ENCODE data around the gene GJE1.
A peak's percentile ranks its signal among the peaks of the same experiment; 100 is the strongest.
"Not testable (repeated sequence)": the region's sequence is repeated elsewhere in the genome, so short reads cannot be mapped to it uniquely, and the experiment has no call there.

Gene GJE1

DNA sequence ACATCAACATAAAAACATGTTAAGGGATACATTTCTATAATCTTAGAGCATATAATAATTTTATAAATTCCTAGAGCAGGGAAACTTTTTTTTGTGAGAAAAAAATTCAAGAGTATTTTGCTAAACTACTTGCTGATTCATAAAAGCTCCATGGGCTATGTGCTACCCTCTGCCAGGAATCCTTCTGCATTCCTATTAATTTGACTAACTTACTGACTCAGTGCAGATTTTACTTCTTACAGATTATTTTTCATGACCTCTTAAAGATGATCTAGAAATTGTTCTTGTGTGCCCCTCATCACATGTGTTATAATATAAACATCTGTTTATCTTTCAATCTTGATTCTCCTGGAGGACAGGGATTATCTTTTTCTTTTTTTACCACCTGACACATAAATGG is 20.0 kb downstream of the GJE1 start:
- Mint-ChIP-seq H3K27ac (peak overlapping the region; percentile 18), H3K4me1 (peaks cover 77% of the 10 kb centered on the region), H3K4me3 (no peak overlapping the region)

DNA sequence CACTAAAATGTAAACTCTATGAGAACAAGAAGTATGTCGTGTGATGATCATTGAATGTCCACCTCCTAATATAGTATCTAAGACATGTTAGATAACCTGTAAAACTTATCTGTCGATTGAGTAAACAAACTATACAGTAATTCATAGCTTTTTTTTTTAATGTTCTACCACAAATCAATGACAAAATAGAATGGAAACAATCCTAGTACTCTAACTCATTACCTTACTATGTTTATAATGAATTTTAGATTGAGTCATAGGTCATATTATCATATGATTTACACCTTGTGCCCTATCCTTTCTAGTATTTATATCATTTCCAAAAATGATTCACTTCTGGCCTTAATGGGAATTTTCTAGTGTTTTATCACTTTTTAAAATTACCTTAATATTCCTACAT is 20.5 kb downstream of the GJE1 start:
- no peak for DNase-seq
- H3K9me3 Mint-ChIP-seq: no peaks in the 10 kb centered on the region
- H3K27me3 Mint-ChIP-seq: no peaks in the 10 kb centered on the region
- peaks cover 9% of the 10 kb centered on the region for H3K36me3 Mint-ChIP-seq (ENCODE audit: low read depth)
- peaks cover 73% of the 10 kb centered on the region for H3K4me1 Mint-ChIP-seq
- no peak overlapping the region for H3K4me3 Mint-ChIP-seq
- no peak for ATAC-seq
- peak overlapping the region; percentile 18 for H3K27ac Mint-ChIP-seq

More for the DNA sequence above, 20.0 kb downstream of the GJE1 start:
- H3K36me3 Mint-ChIP-seq (ENCODE audit: low read depth): peaks cover 9% of the 10 kb centered on the region
- no peak for ATAC-seq
- H3K27me3 Mint-ChIP-seq: no peaks in the 10 kb centered on the region
- no peaks in the 10 kb centered on the region for H3K9me3 Mint-ChIP-seq
- DNase-seq: no peak

DNA sequence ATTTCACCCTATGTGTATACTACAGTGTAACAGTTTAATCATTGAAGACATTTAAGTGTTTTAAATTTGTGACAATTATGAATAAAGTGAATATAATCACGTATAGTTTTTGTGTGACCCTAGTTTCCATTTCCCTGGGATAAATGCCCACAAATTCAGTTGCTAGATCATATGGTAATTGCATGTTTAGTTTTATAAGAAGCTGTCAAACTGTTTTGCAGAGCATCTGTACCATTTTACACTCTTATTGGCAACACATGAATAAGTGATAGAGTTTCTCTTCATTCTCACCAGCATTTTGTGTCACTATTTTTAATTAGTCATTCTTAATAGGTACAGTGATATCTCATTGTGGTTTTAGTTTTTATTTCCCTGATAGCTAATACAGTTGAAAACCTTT is 21.6 kb downstream of the GJE1 start:
- Mint-ChIP-seq H3K27ac (no peak overlapping the region), H3K4me1 (peaks cover 64% of the 10 kb centered on the region), H3K4me3 (no peak overlapping the region), H3K27me3 (no peaks in the 10 kb centered on the region), H3K36me3 (ENCODE audit: low read depth) (peaks cover 8% of the 10 kb centered on the region), H3K9me3 (no peaks in the 10 kb centered on the region)
- ATAC-seq (no peak), DNase-seq (no peak)

DNA sequence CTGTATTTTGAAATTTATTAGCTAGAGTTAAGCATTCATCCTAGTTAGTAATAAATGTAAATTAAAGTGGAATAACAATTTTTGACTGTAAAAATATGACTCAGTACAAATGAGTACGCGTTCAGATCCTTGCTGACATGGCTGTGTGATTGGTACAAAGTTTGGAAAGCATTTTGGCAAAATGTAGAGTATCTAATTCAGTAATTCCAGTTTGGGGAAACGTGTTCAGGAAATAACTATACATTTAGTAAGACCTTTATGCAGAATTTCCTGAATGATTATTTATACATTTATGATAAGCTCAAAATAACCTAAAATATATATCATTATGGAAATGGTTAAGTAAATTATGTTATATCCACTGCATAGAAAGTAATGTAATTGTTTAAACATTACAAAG is 22.4 kb downstream of the GJE1 start:
- Mint-ChIP-seq H3K4me1 (peaks cover 62% of the 10 kb centered on the region), H3K27me3 (no peaks in the 10 kb centered on the region), H3K9me3 (no peaks in the 10 kb centered on the region), H3K4me3 (no peak overlapping the region), H3K36me3 (ENCODE audit: low read depth) (peaks cover 9% of the 10 kb centered on the region), H3K27ac (no peak overlapping the region)
- no peak for ATAC-seq
- no peak for DNase-seq

DNA sequence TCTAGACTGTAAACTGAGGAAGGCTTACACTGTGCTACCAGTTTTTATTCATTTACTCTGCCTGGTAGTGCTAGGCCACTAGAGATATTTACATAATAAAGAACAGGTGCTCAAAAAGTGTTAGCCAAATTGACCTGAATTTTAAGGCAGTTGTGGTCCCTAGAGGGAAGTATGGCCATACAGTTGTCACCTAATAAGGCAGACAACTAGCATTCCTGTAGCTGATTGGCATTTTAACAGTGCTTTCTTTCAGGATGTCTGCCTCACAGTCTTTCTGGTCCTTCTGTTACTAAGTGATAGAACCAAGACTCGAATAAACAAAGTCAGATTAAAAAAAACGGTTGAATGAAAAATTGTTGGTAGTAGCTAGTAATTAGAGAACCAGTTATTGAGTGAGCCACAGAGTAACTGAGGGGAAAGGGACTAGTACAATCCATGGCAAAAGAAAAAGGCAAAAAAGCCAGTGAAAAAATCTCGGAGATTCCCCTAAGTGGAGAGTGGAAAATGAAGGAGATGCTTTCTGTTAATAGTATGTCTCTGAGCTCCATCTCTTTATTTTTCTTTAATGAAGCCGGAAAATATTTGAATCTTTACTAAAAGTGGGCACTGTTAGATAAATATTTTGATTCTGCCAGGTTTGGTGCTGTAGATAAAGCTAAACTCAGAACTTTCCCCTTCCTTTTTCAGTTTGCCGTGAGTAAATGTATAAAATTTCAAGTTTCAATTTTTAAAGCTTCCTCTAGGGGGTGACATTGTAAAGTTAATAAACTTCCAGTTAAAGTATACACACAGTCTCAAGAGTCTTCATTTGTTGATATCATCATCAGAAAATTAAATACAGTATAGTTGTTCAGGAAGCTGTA is 23.4 kb downstream of the GJE1 start:
- Mint-ChIP-seq H3K27me3 (no peaks in the 10 kb centered on the region), H3K4me1 (peaks cover 58% of the 10 kb centered on the region), H3K9me3 (no peaks in the 10 kb centered on the region), H3K36me3 (ENCODE audit: low read depth) (peaks cover 4% of the 10 kb centered on the region), H3K4me3 (no peak overlapping the region), H3K27ac (peak overlapping the region; percentile 61)
- DNase-seq (no peak), ATAC-seq (no peak)

DNA sequence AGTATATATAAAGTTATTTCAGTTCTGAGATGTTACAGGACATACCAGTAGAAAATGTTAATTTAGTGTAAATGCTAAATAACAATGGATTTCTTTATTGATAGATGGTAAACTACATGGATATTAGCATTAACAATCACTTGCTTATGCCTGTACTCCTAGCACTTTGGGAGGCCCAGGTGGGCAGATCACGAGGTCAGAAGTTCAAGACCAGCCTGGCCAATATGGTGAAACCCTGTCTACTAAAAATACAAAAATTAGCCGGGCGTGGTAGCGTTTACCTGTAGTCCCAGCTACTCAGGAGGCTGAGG is 24.0 kb downstream of the GJE1 start:
- not testable (repeated sequence) for H3K4me3 Mint-ChIP-seq; DNase-seq; H3K36me3 Mint-ChIP-seq (ENCODE audit: low read depth); H3K27ac Mint-ChIP-seq; H3K9me3 Mint-ChIP-seq; H3K27me3 Mint-ChIP-seq; ATAC-seq
- peaks cover 53% of the 10 kb centered on the region for H3K4me1 Mint-ChIP-seq

DNA sequence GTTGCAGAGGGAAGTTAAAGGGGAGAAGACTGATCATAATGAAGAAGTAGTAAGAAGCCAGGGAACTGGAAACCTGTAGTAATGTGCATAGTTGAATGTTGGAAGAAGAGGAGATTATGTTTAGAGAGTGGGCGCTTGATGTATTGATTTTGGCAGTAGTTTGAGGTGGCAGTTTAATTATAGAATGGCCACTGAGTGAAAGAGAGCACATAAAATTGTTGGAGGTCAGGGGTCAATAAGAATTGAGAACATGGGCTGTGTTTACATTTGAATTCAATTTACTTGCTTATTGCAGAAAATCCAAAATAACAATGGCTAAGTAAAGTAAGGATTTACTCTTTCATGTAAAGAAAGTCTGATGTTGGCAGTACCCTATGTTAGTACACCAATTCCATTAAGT is 30.1 kb downstream of the GJE1 start:
- Mint-ChIP-seq H3K9me3 (no peaks in the 10 kb centered on the region), H3K27ac (no peak overlapping the region), H3K4me1 (peaks cover 25% of the 10 kb centered on the region)

DNA sequence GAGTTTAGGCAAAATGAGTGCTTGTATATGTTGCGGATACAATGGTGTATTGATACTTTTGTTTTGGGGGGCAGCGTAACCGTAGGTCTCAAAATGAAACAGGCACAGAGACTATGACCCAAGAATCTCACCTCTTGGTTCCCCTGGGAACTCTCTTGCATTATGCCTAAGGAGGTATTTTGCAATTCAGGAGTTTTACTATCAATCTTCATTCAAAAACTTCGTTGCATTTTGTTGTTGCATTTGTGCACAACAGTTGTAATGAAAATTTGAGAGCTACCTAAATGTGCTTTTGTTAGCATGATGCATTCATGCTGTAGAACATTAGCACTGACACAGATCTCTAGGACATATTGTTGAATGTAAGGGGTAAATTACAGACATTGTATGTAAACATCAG is 32.5 kb downstream of the GJE1 start:
- Mint-ChIP-seq H3K4me1 (peaks cover 18% of the 10 kb centered on the region), H3K36me3 (ENCODE audit: low read depth) (peaks cover 14% of the 10 kb centered on the region), H3K9me3 (no peaks in the 10 kb centered on the region), H3K4me3 (no peak overlapping the region), H3K27ac (no peak overlapping the region), H3K27me3 (no peaks in the 10 kb centered on the region)
- ATAC-seq (no peak), DNase-seq (no peak)

More for the DNA sequence above, 30.1 kb downstream of the GJE1 start:
- DNase-seq: no peak
- Mint-ChIP-seq H3K4me3 (no peak overlapping the region), H3K36me3 (ENCODE audit: low read depth) (peaks cover 13% of the 10 kb centered on the region), H3K27me3 (no peaks in the 10 kb centered on the region)
- ATAC-seq: no peak

DNA sequence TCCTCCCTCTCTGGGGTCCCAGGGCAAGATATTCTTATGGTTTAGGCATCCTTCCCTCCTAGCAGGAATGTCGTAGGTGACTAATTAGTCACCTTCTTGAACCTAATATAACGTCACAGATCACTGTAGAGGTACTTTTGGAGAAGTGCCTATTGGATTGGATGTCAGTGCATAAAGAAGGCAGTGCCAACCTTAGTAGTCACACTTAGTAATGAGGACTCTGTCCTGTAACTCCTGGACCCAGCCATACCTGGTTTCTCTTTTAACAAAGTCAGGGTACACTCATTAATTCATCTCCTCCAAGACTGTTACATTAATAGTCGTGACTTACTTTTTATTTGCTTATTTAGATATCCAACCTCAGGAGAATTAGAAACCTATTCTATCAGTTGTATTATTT is 34.3 kb downstream of the GJE1 start:
- no peak for ATAC-seq
- Mint-ChIP-seq H3K4me3 (no peak overlapping the region), H3K27me3 (no peaks in the 10 kb centered on the region), H3K9me3 (no peaks in the 10 kb centered on the region), H3K36me3 (ENCODE audit: low read depth) (peaks cover 21% of the 10 kb centered on the region), H3K27ac (no peak overlapping the region), H3K4me1 (peaks cover 11% of the 10 kb centered on the region)
- DNase-seq: no peak

DNA sequence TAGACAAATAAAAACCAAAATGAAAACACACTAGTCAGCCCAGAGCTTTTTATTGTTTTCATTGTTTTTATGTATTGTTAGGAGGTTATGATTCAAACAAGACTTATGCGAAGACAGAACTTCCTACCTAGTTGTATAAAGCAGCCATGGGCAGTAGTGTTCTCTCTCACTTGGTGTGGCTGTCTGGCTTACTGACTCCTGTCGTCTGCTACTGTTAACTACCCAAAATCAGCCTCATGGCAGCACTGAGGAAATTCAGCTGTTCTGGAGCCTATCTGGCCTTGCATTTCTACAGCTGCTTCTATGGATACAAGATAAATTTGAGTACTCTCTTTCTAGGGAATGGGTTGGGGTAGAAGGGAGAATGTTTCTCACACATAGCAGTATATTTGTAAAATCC is 34.8 kb downstream of the GJE1 start:
- Mint-ChIP-seq H3K27ac (no peak overlapping the region), H3K4me1 (peaks cover 7% of the 10 kb centered on the region), H3K27me3 (no peaks in the 10 kb centered on the region), H3K9me3 (no peaks in the 10 kb centered on the region), H3K36me3 (ENCODE audit: low read depth) (peaks cover 23% of the 10 kb centered on the region), H3K4me3 (no peak overlapping the region)
- ATAC-seq (no peak), DNase-seq (no peak)

DNA sequence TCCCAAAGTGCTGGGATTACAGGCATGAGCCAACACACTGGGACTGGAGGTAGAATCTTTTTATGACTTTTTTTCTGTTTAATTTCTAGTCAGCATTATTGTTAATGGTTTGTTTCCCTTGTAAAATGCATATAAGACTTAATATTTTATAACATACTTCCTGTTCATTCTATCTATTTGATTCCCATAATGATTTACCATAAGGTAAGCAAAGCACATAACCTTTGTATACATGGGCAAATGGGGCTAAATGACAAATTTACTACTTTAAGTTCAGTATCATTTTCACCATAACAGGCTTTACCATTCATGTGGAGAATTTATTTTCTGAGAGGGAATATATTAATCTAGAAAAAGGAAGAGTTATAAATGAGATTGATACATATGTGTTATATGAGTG is 38.6 kb downstream of the GJE1 start:
- Mint-ChIP-seq H3K4me1 (no peaks in the 10 kb centered on the region), H3K27me3 (no peaks in the 10 kb centered on the region), H3K36me3 (ENCODE audit: low read depth) (peaks cover 54% of the 10 kb centered on the region), H3K27ac (no peak overlapping the region), H3K9me3 (peaks cover 5% of the 10 kb centered on the region), H3K4me3 (no peak overlapping the region)
- DNase-seq: no peak
- no peak for ATAC-seq

DNA sequence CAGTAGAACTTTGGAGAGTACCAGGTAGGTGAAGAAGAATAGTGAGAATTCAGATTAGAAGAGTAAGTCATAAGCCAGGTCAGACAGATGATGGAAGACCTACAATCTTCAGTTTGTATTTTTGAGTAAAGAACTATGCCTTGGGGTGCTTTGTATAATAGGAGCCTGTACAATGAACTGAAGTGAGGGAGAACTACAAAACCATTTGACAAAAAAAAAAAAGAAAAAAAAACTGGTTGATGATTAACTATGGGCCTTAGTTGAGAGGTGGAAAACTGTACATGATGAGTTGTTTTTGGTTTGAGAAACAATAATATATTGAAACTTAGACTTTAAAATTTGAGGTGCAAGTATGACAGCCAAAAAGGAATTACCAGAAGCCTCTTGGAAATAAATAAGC is 40.0 kb downstream of the GJE1 start:
- no peak overlapping the region for H3K4me3 Mint-ChIP-seq
- peaks cover 14% of the 10 kb centered on the region for H3K9me3 Mint-ChIP-seq
- peaks cover 60% of the 10 kb centered on the region for H3K36me3 Mint-ChIP-seq (ENCODE audit: low read depth)
- no peaks in the 10 kb centered on the region for H3K4me1 Mint-ChIP-seq
- ATAC-seq (no peak), DNase-seq (no peak)
- no peaks in the 10 kb centered on the region for H3K27me3 Mint-ChIP-seq
- no peak overlapping the region for H3K27ac Mint-ChIP-seq

DNA sequence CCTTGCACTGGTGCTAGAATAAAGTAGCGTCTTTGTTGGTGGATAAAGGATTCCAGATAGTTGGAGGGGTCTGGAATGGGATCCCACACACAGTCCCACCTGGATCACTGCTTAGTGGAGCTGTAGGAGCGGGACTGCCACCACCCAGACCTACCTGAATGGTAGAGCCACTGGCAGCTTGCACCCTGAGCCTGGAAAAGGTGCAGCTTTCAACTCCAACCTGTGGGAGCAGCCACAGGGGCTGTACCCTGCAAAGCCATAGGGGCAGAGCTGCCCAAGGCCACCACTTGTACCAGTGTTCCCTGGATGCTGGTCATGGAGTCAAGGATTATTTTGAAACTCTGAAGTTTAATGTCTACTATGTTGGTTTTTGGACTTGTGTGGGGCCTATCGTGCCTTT is 41.3 kb downstream of the GJE1 start:
- Mint-ChIP-seq H3K27ac (no peak overlapping the region), H3K4me3 (no peak overlapping the region), H3K4me1 (no peaks in the 10 kb centered on the region), H3K36me3 (ENCODE audit: low read depth) (peaks cover 66% of the 10 kb centered on the region), H3K9me3 (peaks cover 20% of the 10 kb centered on the region), H3K27me3 (no peaks in the 10 kb centered on the region)
- no peak for DNase-seq
- no peak for ATAC-seq

DNA sequence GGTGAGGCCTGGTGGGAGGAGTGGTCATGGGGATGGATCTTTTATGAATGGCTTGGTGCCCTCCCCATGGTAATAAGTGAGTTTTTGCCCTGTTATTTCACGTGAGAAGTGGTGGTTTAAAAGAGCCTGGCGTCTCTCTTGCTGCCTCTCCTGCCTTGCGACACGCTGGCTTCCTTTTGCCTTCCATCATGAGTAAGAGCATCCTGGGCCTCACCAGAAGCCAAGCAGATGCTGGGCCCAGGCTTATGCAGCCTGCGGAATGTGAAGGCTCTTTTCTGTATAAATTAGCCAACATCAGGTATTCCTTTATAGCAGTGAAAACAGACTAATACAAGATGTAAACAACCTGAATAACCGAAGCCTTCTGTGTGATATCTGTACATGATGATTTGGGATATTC is 42.0 kb downstream of the GJE1 start:
- peaks cover 20% of the 10 kb centered on the region for H3K9me3 Mint-ChIP-seq
- ATAC-seq (no peak), DNase-seq (no peak)
- no peak overlapping the region for H3K4me3 Mint-ChIP-seq
- no peaks in the 10 kb centered on the region for H3K27me3 Mint-ChIP-seq
- H3K4me1 Mint-ChIP-seq: no peaks in the 10 kb centered on the region
- no peak overlapping the region for H3K27ac Mint-ChIP-seq
- H3K36me3 Mint-ChIP-seq (ENCODE audit: low read depth): peaks cover 67% of the 10 kb centered on the region

DNA sequence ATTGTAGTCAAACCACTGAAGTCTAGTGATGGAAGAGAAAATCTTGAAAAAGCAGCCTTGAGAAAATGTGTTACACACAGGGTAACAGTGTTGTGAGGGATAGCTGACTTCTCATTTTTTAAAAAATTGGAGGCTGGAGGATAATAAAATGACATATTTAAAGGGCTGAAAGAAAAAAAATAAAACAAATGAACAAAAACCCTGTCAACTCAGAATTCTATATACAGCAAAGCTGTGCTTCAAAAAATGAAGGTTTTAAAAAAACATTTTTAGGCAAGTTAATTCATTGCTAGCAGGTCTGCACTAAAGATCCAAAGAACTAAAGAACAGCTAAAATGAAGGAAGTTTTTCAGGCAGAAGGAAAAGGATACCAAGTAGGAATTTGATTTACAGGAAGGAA is 45.4 kb downstream of the GJE1 start:
- Mint-ChIP-seq H3K27ac (no peak overlapping the region), H3K36me3 (ENCODE audit: low read depth) (peaks cover 61% of the 10 kb centered on the region), H3K4me3 (no peak overlapping the region), H3K27me3 (no peaks in the 10 kb centered on the region), H3K4me1 (peaks cover 2% of the 10 kb centered on the region), H3K9me3 (peaks cover 20% of the 10 kb centered on the region)
- DNase-seq (no peak), ATAC-seq (no peak)

DNA sequence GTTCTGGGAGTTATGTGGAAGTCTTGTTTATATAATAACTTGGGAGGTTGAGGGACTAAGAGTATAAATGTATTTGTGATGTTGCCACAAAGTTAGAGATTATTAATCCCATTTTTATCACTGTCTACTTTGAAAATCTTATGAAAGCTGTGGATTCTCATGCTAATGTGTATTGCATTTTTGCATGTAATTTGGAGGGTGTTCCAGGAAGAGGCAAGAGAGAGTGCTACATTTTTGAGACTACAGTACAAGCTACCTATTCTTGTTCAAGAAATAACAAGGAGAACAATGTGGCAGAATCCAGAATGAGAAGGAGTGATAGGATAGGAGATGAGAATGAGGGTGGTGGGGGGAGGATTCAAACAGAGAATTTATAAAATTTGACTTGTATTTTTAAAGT is 49.3 kb downstream of the GJE1 start:
- H3K4me3 Mint-ChIP-seq: no peak overlapping the region
- H3K4me1 Mint-ChIP-seq: peaks cover 7% of the 10 kb centered on the region
- ATAC-seq (no peak), DNase-seq (no peak)
- H3K9me3 Mint-ChIP-seq: peaks cover 10% of the 10 kb centered on the region
- H3K36me3 Mint-ChIP-seq (ENCODE audit: low read depth): peaks cover 32% of the 10 kb centered on the region
- H3K27ac Mint-ChIP-seq: no peak overlapping the region
- H3K27me3 Mint-ChIP-seq: no peaks in the 10 kb centered on the region
